A673 (cell line): Measurements from ENCODE around the gene PTH1R.

Source experiments
- CTCF ChIP-seq: fragments of 300-800, 200-600 bp; sonication (generic); conservative IDR thresholded peaks from 2 replicates; pipeline ENCODE4 v1.5.1; 2017; ENCODE audit warnings: low read depth, mild to moderate bottlenecking, antibody characterized with exemption, low read length, moderate library complexity, mixed read lengths
- EZH2 ChIP-seq: fragments of 200-600 bp; sonication (generic); IDR thresholded peaks from 2 replicates; pipeline ENCODE4 v1.6.1; 2017; ENCODE audit warnings: borderline replicate concordance, low read depth, mild to moderate bottlenecking, mixed read lengths, antibody characterized with exemption, low read length; ENCODE audit not compliant: poor library complexity, severe bottlenecking

- TF ChIP-seq CTCF (no peak), EZH2 (no peak)
Observed at GRCh38 chr3:46887980-46888494, 10.5 kb downstream of the PTH1R start.
